ENCODE data around the gene SMIM15. TPM values are rescaled to one million over a fixed set of nuclear protein-coding genes. Genes with fewer than 3 reads are reported as not detected.

The SMIM15 gene
- total RNA-seq, 1 experiment from 2014 or later = 41.9 TPM

DNA sequence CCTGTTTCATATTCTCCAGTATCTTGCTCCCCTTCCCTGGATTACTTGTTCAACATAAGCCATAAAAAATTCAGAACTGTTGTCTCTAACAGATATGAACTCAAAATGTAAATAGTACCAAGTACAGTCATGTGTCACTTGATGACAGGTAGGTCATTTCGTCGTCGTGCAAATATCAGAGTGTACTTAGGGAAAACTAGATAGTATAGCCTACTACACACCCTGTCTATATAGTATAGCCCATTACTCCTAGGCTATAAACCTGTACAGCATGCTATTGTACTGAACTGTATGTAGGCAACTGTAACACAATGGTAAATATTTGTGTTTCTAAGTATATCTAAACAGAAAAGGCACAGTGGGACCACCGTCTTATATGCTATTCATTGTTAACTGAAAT is 39.1 kb downstream of the SMIM15 start:
- CTCF ChIA-PET = no interaction called here
- Mint-ChIP-seq H3K27me3 (ENCODE audit: low read depth) (no peaks in the 10 kb centered on the region), H3K9me3 (no peaks in the 10 kb centered on the region), H3K27ac (no peak overlapping the region), H3K4me3 (no peak overlapping the region), H3K4me1 (no peaks in the 10 kb centered on the region), H3K36me3 (no peaks in the 10 kb centered on the region)
- no peak for ATAC-seq
- no peak for TF ChIP-seq ZBTB21 (CRISPR knock-in tag; IDR thresholded peaks at IDR 0.05; ENCODE audit: borderline replicate concordance)
- no peak for TF ChIP-seq HMGA2 (CRISPR knock-in tag; IDR thresholded peaks at IDR 0.05)
- TF ChIP-seq, protein P1, sequence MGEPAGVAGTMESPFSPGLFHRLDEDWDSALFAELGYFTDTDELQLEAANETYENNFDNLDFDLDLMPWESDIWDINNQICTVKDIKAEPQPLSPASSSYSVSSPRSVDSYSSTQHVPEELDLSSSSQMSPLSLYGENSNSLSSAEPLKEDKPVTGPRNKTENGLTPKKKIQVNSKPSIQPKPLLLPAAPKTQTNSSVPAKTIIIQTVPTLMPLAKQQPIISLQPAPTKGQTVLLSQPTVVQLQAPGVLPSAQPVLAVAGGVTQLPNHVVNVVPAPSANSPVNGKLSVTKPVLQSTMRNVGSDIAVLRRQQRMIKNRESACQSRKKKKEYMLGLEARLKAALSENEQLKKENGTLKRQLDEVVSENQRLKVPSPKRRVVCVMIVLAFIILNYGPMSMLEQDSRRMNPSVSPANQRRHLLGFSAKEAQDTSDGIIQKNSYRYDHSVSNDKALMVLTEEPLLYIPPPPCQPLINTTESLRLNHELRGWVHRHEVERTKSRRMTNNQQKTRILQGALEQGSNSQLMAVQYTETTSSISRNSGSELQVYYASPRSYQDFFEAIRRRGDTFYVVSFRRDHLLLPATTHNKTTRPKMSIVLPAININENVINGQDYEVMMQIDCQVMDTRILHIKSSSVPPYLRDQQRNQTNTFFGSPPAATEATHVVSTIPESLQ (CRISPR knock-in tag; IDR thresholded peaks at IDR 0.05) = no peak
- TF ChIP-seq, protein P2, sequence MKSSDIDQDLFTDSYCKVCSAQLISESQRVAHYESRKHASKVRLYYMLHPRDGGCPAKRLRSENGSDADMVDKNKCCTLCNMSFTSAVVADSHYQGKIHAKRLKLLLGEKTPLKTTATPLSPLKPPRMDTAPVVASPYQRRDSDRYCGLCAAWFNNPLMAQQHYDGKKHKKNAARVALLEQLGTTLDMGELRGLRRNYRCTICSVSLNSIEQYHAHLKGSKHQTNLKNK (CRISPR knock-in tag; IDR thresholded peaks at IDR 0.05) = no peak
- no peak for TF ChIP-seq CBFB (CRISPR knock-in tag; IDR thresholded peaks at IDR 0.05; ENCODE audit: low read depth)
- TF ChIP-seq GTF2I (CRISPR knock-in tag; conservative IDR thresholded peaks at IDR 0.05) = no peak
- TF ChIP-seq GABPB1 (CRISPR knock-in tag; IDR thresholded peaks at IDR 0.05) = no peak
- no peak for TF ChIP-seq MXD4 (CRISPR knock-in tag; IDR thresholded peaks at IDR 0.05; ENCODE audit: borderline replicate concordance)
- TF ChIP-seq, protein P3, sequence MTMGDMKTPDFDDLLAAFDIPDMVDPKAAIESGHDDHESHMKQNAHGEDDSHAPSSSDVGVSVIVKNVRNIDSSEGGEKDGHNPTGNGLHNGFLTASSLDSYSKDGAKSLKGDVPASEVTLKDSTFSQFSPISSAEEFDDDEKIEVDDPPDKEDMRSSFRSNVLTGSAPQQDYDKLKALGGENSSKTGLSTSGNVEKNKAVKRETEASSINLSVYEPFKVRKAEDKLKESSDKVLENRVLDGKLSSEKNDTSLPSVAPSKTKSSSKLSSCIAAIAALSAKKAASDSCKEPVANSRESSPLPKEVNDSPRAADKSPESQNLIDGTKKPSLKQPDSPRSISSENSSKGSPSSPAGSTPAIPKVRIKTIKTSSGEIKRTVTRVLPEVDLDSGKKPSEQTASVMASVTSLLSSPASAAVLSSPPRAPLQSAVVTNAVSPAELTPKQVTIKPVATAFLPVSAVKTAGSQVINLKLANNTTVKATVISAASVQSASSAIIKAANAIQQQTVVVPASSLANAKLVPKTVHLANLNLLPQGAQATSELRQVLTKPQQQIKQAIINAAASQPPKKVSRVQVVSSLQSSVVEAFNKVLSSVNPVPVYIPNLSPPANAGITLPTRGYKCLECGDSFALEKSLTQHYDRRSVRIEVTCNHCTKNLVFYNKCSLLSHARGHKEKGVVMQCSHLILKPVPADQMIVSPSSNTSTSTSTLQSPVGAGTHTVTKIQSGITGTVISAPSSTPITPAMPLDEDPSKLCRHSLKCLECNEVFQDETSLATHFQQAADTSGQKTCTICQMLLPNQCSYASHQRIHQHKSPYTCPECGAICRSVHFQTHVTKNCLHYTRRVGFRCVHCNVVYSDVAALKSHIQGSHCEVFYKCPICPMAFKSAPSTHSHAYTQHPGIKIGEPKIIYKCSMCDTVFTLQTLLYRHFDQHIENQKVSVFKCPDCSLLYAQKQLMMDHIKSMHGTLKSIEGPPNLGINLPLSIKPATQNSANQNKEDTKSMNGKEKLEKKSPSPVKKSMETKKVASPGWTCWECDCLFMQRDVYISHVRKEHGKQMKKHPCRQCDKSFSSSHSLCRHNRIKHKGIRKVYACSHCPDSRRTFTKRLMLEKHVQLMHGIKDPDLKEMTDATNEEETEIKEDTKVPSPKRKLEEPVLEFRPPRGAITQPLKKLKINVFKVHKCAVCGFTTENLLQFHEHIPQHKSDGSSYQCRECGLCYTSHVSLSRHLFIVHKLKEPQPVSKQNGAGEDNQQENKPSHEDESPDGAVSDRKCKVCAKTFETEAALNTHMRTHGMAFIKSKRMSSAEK (CRISPR knock-in tag; IDR thresholded peaks at IDR 0.05; ENCODE audit: borderline replicate concordance) = no peak
- no peak for TF ChIP-seq SMAD3 (CRISPR knock-in tag; IDR thresholded peaks at IDR 0.05; ENCODE audit: borderline replicate concordance)
- no peak for TF ChIP-seq NFE2L1 (CRISPR knock-in tag; IDR thresholded peaks at IDR 0.05)
- no peak for TF ChIP-seq ZNF263 (CRISPR knock-in tag; IDR thresholded peaks at IDR 0.05; ENCODE audit: low read depth)
- TF ChIP-seq JUN (CRISPR knock-in tag; IDR thresholded peaks at IDR 0.05) = no peak
- TF ChIP-seq, protein P4, sequence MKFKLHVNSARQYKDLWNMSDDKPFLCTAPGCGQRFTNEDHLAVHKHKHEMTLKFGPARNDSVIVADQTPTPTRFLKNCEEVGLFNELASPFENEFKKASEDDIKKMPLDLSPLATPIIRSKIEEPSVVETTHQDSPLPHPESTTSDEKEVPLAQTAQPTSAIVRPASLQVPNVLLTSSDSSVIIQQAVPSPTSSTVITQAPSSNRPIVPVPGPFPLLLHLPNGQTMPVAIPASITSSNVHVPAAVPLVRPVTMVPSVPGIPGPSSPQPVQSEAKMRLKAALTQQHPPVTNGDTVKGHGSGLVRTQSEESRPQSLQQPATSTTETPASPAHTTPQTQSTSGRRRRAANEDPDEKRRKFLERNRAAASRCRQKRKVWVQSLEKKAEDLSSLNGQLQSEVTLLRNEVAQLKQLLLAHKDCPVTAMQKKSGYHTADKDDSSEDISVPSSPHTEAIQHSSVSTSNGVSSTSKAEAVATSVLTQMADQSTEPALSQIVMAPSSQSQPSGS (CRISPR knock-in tag; IDR thresholded peaks at IDR 0.05; ENCODE audit: borderline replicate concordance, low read depth) = no peak
- TF ChIP-seq ZNF219 (CRISPR knock-in tag; IDR thresholded peaks at IDR 0.05; ENCODE audit: borderline replicate concordance) = no peak
- TF ChIP-seq, protein P5, sequence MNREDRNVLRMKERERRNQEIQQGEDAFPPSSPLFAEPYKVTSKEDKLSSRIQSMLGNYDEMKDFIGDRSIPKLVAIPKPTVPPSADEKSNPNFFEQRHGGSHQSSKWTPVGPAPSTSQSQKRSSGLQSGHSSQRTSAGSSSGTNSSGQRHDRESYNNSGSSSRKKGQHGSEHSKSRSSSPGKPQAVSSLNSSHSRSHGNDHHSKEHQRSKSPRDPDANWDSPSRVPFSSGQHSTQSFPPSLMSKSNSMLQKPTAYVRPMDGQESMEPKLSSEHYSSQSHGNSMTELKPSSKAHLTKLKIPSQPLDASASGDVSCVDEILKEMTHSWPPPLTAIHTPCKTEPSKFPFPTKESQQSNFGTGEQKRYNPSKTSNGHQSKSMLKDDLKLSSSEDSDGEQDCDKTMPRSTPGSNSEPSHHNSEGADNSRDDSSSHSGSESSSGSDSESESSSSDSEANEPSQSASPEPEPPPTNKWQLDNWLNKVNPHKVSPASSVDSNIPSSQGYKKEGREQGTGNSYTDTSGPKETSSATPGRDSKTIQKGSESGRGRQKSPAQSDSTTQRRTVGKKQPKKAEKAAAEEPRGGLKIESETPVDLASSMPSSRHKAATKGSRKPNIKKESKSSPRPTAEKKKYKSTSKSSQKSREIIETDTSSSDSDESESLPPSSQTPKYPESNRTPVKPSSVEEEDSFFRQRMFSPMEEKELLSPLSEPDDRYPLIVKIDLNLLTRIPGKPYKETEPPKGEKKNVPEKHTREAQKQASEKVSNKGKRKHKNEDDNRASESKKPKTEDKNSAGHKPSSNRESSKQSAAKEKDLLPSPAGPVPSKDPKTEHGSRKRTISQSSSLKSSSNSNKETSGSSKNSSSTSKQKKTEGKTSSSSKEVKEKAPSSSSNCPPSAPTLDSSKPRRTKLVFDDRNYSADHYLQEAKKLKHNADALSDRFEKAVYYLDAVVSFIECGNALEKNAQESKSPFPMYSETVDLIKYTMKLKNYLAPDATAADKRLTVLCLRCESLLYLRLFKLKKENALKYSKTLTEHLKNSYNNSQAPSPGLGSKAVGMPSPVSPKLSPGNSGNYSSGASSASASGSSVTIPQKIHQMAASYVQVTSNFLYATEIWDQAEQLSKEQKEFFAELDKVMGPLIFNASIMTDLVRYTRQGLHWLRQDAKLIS (CRISPR knock-in tag; IDR thresholded peaks at IDR 0.05; ENCODE audit: borderline replicate concordance) = no peak
- TF ChIP-seq, protein P6, sequence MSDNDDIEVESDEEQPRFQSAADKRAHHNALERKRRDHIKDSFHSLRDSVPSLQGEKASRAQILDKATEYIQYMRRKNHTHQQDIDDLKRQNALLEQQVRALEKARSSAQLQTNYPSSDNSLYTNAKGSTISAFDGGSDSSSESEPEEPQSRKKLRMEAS (CRISPR knock-in tag; IDR thresholded peaks at IDR 0.05) = no peak
- TF ChIP-seq, protein P7, sequence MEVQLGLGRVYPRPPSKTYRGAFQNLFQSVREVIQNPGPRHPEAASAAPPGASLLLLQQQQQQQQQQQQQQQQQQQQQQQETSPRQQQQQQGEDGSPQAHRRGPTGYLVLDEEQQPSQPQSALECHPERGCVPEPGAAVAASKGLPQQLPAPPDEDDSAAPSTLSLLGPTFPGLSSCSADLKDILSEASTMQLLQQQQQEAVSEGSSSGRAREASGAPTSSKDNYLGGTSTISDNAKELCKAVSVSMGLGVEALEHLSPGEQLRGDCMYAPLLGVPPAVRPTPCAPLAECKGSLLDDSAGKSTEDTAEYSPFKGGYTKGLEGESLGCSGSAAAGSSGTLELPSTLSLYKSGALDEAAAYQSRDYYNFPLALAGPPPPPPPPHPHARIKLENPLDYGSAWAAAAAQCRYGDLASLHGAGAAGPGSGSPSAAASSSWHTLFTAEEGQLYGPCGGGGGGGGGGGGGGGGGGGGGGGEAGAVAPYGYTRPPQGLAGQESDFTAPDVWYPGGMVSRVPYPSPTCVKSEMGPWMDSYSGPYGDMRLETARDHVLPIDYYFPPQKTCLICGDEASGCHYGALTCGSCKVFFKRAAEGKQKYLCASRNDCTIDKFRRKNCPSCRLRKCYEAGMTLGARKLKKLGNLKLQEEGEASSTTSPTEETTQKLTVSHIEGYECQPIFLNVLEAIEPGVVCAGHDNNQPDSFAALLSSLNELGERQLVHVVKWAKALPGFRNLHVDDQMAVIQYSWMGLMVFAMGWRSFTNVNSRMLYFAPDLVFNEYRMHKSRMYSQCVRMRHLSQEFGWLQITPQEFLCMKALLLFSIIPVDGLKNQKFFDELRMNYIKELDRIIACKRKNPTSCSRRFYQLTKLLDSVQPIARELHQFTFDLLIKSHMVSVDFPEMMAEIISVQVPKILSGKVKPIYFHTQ (CRISPR knock-in tag; IDR thresholded peaks at IDR 0.05) = no peak
- POLR2A ChIA-PET = no interaction called here
- DNase-seq (ENCODE audit: low spot score) = no peak

All from WTC11 (cell line).